Coronary artery (tissue), 2 donors: ENCODE measurements around the gene ST8SIA4.

Experiments
- DNase-seq: peaks from one replicate; pipeline ENCODE4 v3.0.0-alpha.2; 2017; ENCODE audit warnings: low spot score
- H3K27ac ChIP-seq, 2 donors: fragments of 200-600 bp; sonication (generic); one replicate each; pipeline ENCODE4 v1.5.1; 2016 to 2019
- H3K4me3 ChIP-seq: fragments of 200-600 bp; sonication (generic); 2 replicates; pipeline ENCODE4 v1.5.1; 2016; ENCODE audit warnings: mild to moderate bottlenecking, moderate library complexity
- CTCF ChIP-seq: fragments of 200-600 bp; sonication (generic); IDR thresholded peaks from one replicate; pipeline ENCODE4 v1.5.1; 2019; ENCODE audit warnings: antibody characterized with exemption

ST8SIA4 gene

GRCh38 chr5:100823812-100824211, 79.3 kb downstream of the ST8SIA4 start:
- Histone ChIP-seq H3K27ac (no peak overlapping the region), H3K4me3 (no peak overlapping the region)
- no peak for TF ChIP-seq CTCF
- no peak for DNase-seq

- no peak for DNase-seq
- Histone ChIP-seq H3K4me3 (no peak overlapping the region), H3K27ac (no peak overlapping the region)
- TF ChIP-seq CTCF: no peak
Observed at GRCh38 chr5:100821751-100822150, 81.3 kb downstream of the ST8SIA4 start.

GRCh38 chr5:100818340-100818739, 84.7 kb downstream of the ST8SIA4 start:
- no peak for DNase-seq
- TF ChIP-seq CTCF: no peak
- no peak overlapping the region for H3K4me3 ChIP-seq
- H3K27ac ChIP-seq: no peak overlapping the region

- Histone ChIP-seq H3K4me3 (no peak overlapping the region), H3K27ac (no peak overlapping the region)
- DNase-seq: no peak
- no peak for TF ChIP-seq CTCF
Observed at GRCh38 chr5:100803397-100803796, 99.7 kb downstream of the ST8SIA4 start.

GRCh38 chr5:100802208-100802607, 100.9 kb downstream of the ST8SIA4 start:
- DNase-seq: no peak
- H3K4me3 ChIP-seq: no peak overlapping the region
- no peak for TF ChIP-seq CTCF
- no peak overlapping the region for H3K27ac ChIP-seq

GRCh38 chr5:100800562-100800961, 102.5 kb downstream of the ST8SIA4 start:
- TF ChIP-seq CTCF: no peak
- Histone ChIP-seq H3K27ac (no peak overlapping the region), H3K4me3 (no peak overlapping the region)
- no peak for DNase-seq

- DNase-seq: no peak
- no peak overlapping the region for H3K27ac ChIP-seq
- TF ChIP-seq CTCF: no peak
- H3K4me3 ChIP-seq: no peak overlapping the region
Observed at GRCh38 chr5:100799166-100799565, 103.9 kb downstream of the ST8SIA4 start.
